HG03159 (cell line): ENCODE results near the gene MYH3.

Experiments used
- ATAC-seq: cut with Tn5 transposase; IDR thresholded peaks from one replicate; pipeline ENCODE4 v1.9.1; 2021; ENCODE audit warnings: mild to moderate bottlenecking, moderate library complexity; ENCODE audit not compliant: unreplicated experiment

The MYH3 gene

DNA sequence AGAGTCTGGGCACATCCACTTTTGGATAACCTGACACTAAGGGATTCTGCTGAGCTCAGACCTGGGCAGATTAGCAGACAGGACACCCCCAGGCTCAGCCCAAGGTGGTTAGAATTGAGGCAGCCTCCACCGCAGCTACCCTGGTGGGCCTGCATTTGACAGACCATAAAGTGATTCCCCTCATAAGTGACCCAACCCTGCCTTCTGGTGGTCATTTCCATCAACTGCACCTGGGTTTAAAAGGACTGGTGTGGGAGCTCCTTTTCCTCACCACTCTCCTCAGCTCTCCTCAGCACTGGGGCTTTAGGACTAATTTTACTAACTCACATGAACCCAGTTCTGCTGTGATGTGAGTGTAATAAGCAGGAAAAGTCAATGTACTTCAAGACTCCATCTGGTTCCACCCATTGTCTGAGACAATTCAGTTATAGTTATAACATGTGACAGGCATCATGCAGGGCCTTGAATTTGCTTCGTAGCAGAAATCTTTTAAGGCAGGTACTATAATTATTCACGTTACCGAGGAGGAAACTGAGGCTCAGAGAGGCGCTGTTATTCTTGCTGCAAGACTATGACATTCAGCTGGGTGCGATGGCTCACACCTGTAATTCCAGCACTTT lies 42.5 kb downstream of the MYH3 start:
- ATAC-seq = peak; percentile 45

- ATAC-seq = no peak
Observed at GRCh38 chr17:10613775-10614513, 43.2 kb downstream of the MYH3 start.

DNA sequence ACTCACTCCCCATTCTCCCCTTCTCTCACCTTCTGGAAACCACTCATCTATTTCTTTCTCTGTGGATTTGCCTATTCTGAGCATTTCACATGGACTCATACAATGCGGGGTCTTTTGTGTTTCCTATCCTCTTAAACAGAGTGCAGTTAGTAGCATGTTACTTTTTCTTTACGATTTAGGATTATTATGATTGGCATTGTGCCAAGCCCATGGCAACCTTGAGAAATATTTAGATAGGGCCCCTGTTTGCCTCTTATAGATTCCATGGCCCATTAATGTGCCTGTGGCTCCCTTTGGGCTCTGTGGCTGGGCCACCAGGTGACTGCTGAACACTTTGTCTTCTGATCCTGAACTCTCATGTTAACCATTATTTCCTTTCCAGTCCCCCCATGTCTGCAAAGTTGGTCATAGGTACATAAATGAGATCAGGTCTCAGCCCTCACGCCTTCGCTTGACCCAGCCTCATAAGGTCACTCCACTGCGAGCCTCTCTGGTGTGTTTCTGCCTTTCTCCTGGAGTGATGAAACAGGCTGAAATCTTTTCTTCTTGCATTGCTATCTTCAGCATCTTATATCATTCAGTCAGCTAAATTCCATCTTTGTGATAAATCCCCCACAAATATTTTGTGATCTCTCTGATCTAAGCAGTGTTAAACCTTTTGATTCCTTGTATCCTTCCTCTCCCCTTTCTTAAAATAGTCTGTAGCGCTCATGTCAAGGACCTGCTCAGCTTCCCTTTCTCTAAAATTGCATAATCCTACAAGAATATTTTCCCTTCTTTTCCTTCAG lies 44.0 kb downstream of the MYH3 start:
- ATAC-seq = no peak

DNA sequence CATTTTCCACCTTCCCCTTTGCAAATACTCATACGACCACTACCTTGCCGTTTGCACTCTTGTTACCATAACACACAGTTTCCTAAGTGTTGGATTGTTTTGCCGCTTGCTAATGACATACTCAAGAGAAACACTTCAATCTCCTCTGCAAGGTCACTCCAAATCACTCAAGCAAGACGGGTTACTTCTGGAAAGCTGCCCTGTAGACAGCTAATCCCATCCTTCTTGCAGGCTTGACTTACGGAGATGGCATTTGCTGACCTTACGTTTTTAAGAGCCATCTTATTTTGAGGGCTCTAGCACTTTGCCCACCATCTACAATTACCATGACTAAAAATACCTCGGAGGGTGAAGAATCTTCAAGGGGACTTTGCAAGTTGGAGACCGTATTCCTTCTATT lies 46.2 kb downstream of the MYH3 start:
- ATAC-seq = no peak

- ATAC-seq = no peak
Observed at GRCh38 chr17:10608244-10608643, 48.9 kb downstream of the MYH3 start.

DNA sequence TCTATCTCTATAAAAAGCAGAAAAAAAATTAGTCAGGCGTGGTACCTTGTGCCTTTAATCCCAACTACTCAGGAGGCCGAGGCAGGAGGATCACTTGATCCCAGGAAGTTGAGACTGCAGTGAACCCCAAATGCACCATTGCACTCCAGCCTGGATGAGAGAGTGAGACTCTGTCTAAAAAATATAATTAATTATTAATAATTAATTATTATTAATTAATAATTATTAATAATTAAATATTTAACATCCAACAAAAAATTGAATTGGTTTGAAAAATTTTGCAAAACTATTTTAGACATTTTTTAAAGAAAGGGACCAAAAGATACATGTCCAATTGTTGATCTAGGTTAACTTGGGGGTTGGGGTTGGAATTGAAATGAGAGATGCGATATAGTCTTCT lies 51.0 kb downstream of the MYH3 start:
- ATAC-seq = no peak

DNA sequence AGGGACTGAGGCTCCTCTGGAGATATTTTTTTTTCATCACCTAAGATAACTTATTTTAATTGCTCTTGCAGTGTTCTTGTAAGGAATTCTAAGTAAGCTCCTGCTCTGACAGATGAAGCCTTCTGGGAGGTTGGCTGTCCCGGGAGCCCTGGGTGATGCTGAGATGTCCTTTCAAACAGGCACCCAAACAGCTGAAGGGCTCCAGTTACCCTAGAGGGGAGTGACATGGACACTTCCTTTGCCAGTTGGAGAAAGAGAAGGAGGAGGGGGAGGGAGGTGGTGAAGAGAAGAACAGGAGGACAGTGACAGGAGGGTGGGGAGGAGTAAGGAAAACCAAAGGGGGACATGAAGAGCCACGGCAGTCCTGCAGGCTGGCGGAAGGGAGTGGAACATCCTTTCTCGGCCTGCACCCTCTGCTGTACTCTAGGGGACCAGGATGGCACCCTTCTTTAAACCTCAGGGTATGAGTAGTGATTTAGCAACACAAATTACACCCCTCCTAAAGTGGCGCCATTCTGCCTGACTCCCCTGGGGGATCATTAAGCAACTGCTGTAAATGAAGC lies 51.8 kb downstream of the MYH3 start:
- no peak for ATAC-seq

DNA sequence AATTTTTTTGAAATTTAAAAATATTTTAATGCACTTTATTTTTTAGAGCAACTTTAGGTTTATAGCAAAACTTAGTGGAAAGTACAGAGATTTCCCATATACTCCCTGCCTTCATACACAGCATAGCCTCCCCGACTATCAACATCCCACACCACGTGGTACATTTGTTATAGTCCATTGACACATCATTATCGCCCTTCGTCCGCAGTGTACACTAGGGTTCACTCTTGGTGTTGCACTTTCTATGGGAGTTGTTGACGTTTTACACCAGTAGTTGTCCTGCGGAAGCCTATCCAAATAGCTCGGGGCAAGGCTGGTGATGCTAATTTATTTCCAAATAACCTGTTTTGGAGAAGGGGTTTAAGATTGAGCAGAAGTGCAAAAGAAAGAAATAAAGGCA lies 52.6 kb downstream of the MYH3 start:
- no peak for ATAC-seq

- ATAC-seq = no peak
Observed at GRCh38 chr17:10603931-10604330, 53.2 kb downstream of the MYH3 start.

DNA sequence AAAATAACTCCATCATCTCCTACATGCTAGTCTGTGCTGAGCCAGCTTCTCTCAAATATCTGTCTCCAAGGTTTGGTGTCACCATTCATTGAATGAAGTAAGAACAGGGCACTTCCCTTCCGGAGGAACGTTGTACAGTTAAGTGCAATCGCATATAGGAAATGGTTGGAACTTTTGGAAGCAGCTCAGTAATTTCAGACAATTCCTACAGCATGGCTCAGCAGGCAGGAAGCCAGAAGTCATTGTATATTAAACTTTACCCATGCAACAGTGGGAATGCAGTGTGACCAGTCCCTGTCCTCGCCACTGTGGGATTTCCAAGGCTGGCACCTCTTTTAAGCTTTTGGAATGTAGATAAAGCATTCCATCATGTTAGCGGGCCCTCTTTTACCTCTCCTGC lies 56.5 kb downstream of the MYH3 start:
- ATAC-seq = no peak

DNA sequence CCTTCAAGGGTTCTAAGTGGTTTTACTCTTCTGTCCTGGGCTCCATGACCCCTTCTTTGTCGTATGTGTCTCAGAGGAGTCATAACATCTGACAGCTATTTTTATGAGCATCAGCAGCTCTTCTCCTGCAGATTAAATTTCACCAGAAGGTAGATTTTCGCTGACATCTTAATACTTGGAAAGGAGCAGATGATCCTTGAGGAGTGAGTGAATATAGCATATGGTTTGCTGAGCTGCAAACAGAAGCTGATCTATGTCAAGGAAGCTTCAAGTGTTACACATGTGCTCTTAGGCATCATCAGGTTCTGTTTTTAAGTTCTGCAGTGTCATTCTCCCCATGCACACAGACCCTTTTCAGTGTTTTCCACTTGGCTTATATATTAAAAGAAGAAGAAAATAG lies 58.5 kb downstream of the MYH3 start:
- ATAC-seq = no peak

- ATAC-seq = no peak
Observed at GRCh38 chr17:10589553-10590145, 67.5 kb downstream of the MYH3 start.

DNA sequence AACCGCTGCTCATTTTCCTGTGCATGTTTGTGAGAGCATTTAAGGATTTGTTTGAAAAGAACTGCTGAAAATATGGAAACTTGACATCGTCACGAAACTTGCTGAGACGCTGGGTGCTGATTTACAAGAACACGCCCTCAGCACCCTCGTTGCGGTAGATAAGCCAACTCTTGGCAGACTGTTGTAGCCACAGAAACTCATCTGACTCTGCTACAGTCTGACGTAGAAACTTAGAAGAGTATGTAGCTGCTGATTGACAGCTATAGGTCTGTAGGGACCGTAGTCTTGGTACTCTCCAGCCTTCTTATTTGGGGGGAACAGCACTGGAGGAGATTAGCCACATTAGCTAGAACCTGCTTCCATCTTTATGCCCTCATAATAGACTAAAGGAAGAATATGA lies 71.6 kb downstream of the MYH3 start:
- ATAC-seq = no peak

DNA sequence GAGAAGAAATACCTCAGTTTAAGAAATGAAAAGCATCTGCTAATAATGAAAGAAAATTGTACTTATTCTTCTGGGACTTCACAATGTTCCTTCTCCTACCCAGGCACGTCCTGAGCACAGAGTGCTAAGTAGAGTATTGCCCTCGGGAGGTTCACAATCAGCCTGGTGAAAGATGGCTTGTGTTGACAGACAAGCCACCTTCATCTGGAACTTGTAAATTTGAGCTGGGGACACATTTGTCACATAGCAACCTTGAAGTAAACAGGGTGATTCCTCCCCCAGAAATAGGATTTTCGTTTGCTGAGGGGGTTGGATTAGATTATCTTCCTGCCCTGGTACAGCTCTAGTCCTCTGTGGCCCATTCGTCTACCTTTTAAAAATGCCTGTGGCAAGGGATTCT lies 73.3 kb downstream of the MYH3 start:
- no peak for ATAC-seq

DNA sequence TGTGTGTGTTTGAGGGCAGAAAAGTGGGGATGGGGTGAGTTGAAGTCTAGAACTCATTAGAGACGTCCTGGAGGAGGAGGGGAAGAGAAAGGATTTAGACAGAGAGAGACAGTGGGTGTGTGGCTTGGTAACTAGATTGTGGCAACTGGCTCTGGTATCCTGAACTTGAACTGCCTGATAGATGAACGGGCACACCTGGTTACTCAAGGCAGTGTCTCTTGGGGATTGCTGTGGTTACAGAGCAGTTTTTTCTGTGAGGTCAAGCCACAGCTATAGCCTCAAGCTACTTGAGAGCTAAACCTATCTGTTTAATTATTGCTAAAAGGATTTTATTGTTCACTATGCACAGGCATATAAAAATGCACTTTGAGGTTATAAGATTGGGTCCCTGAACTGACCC lies 77.8 kb downstream of the MYH3 start:
- no peak for ATAC-seq
